ENCODE data around the gene MSANTD1. TPM values are rescaled to one million over a fixed set of nuclear protein-coding genes. Genes with fewer than 3 reads are reported as not detected.

Gene MSANTD1
- 0.06 and 0.10 TPM in 2 replicates for polyA plus RNA-seq (2011; rRNA removed)
- 0.05 and 0.21 TPM in 2 replicates for polyA minus RNA-seq (2011; rRNA and poly(A)+ RNA removed)

DNA sequence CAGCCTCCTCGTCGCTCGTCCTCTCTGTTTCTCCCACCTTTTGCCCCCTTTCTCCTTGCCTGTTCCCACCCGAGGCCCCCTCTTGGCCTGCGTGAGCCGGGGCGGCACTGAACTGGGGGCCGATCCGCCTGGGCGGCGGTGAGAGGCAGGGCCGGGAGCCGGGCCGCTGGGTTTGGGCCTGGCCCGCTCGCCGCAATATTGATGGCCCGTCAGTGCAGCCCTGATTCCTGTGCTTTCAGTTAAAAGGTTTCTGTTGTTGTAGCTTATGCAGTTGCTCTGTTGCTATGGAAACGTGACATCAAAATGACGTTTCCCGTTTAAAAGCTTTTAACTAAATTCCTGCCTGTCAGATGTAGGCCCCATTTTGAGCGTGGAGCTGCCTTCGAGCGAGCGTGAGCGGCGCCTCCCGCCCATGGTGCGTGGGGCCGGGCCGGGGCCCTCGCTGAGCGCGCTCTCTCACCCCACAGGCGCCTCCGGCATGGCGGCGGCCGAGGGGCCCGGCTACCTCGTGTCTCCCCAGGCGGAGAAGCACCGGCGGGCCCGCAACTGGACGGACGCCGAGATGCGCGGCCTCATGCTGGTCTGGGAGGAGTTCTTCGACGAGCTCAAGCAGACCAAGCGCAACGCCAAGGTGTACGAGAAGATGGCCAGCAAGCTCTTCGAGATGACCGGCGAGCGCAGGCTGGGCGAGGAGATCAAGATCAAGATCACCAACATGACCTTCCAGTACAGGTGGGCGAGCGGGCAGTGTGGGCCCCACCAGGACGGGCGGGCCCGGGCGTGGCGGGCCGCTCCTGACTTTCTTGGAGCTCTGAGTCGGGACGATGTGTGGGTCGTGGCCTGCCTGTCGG is at the start of gene MSANTD1:
TSS of gene MSANTD1 (plus strand) at position 349 of the 851 bp plus-strand sequence. CDS start at position 413, 64 bp downstream.
- POLR2A ChIA-PET, result no interaction called here
- no peak for TF ChIP-seq CTCF (IDR thresholded peaks at IDR 0.05; ENCODE audit: insufficient read depth, low read depth, low read length)
- CTCF ChIA-PET, result interaction anchor here (0.6 kb wide), 1 partner anchor 109 kb away, joined by 3 read pairs; no protein-coding TSS in a partner anchor
- no peak for DNase-seq (ENCODE audit: low read depth)
- no peaks in the 10 kb centered on the region for H3K27me3 ChIP-seq (ENCODE audit: control insufficient read depth, insufficient read depth, low read length)
- H3K36me3 ChIP-seq (ENCODE audit: control insufficient read depth, insufficient read depth, low read length), result no peaks in the 10 kb centered on the region
- no peak within 1 kb of the TSS for H3K4me3 ChIP-seq (ENCODE audit: low read depth, low read length)

DNA sequence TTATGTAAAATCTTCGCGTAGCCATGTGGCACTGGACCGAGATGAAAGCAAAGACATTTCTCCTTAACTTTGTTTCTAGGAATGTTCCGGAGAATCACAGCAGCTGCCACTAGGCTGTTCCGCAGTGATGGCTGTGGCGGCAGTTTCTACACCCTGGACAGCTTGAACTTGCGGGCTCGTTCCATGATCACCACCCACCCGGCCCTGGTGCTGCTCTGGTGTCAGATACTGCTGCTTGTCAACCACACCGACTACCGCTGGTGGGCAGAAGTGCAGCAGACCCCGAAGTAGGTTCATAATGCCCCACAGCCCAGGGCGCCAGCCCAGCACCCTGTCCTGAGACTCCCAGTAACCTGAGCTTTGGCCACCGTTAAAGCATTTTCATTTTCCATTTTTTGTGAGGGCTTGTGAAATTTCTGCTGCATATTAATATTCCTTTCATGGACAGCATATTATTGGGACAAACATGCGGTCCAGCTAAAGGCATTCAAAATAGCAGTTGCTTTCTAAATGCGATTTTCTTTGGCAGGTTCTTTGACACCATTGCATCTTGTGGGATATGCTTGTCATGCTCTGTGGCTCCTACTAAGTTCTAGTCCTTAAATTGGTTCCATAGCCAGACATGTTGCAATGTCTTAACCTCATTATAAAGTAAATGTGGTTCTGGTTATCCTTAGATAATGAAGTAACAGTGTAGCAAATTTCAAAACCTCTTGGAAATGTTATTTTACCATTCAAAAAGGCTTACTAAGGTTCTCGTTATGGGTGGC is 49.1 kb upstream of the MSANTD1 start:
- no peak for TF ChIP-seq CTCF (IDR thresholded peaks at IDR 0.05; ENCODE audit: insufficient read depth, low read depth, low read length)
- ChIA-PET CTCF (interaction anchor here (0.9 to 1.8 kb wide), 4 partner anchors 11 to 93 kb away, joined by 3 to 4 read pairs (median 4); no protein-coding TSS in a partner anchor), POLR2A (no interaction called here)
- peaks cover 6% of the 10 kb centered on the region for H3K36me3 ChIP-seq (ENCODE audit: control insufficient read depth, insufficient read depth, low read length)
- DNase-seq (ENCODE audit: low read depth), result peak; percentile 59
- no peaks in the 10 kb centered on the region for H3K27me3 ChIP-seq (ENCODE audit: control insufficient read depth, insufficient read depth, low read length)
- no peak overlapping the region for H3K4me3 ChIP-seq (ENCODE audit: low read depth, low read length)

- ChIA-PET CTCF (interaction anchor here (0.9 to 1.4 kb wide), 2 partner anchors 11 to 91 kb away, joined by 3 to 4 read pairs; no protein-coding TSS in a partner anchor), POLR2A (no interaction called here)
- DNase-seq (ENCODE audit: low read depth), result no peak
- peaks cover 6% of the 10 kb centered on the region for H3K36me3 ChIP-seq (ENCODE audit: control insufficient read depth, insufficient read depth, low read length)
- TF ChIP-seq CTCF (IDR thresholded peaks at IDR 0.05; ENCODE audit: insufficient read depth, low read depth, low read length), result no peak
- H3K27me3 ChIP-seq (ENCODE audit: control insufficient read depth, insufficient read depth, low read length), result no peaks in the 10 kb centered on the region
- H3K4me3 ChIP-seq (ENCODE audit: low read depth, low read length), result no peak overlapping the region
Measured at GRCh38 chr4:3200423-3201090, 48.4 kb upstream of the MSANTD1 start.

- ChIA-PET CTCF (interaction anchor here (0.7 to 1.1 kb wide), 3 partner anchors 10 to 678 kb away, joined by 3 read pairs; no protein-coding TSS in a partner anchor), POLR2A (no interaction called here)
- TF ChIP-seq CTCF (IDR thresholded peaks at IDR 0.05; ENCODE audit: insufficient read depth, low read depth, low read length), result no peak
- peaks cover 5% of the 10 kb centered on the region for H3K36me3 ChIP-seq (ENCODE audit: control insufficient read depth, insufficient read depth, low read length)
- no peaks in the 10 kb centered on the region for H3K27me3 ChIP-seq (ENCODE audit: control insufficient read depth, insufficient read depth, low read length)
- no peak for DNase-seq (ENCODE audit: low read depth)
- no peak overlapping the region for H3K4me3 ChIP-seq (ENCODE audit: low read depth, low read length)
Measured at GRCh38 chr4:3201718-3202702, 46.9 kb upstream of the MSANTD1 start.

Measured in BJ (cell line).